Measurements from ENCODE around the gene MIA2.
"Not testable (repeated sequence)": the region's sequence is repeated elsewhere in the genome, so short reads cannot be mapped to it uniquely, and the experiment has no call there.

Gene MIA2

GRCh38 chr14:39267608-39268005 is 33.9 kb downstream of the MIA2 start:
- DNase-seq: no peak

- DNase-seq: no peak
Observed at GRCh38 chr14:39268393-39268792, 34.7 kb downstream of the MIA2 start.

- DNase-seq: no peak
Observed at GRCh38 chr14:39272918-39273317, 39.2 kb downstream of the MIA2 start.

- no peak for DNase-seq
Observed at GRCh38 chr14:39275395-39275794, 41.7 kb downstream of the MIA2 start.

GRCh38 chr14:39276005-39276404 is 42.3 kb downstream of the MIA2 start:
- no peak for DNase-seq

- DNase-seq: no peak
Observed at GRCh38 chr14:39276579-39277114, 42.9 kb downstream of the MIA2 start.

- no peak for DNase-seq
Observed at GRCh38 chr14:39279515-39279914, 45.8 kb downstream of the MIA2 start.

- not testable (repeated sequence) for DNase-seq
Observed at GRCh38 chr14:39280678-39281077, 47.0 kb downstream of the MIA2 start.

GRCh38 chr14:39289523-39289922 is 55.8 kb downstream of the MIA2 start:
- DNase-seq: no peak

- no peak for DNase-seq
Observed at GRCh38 chr14:39291701-39292100, 58.0 kb downstream of the MIA2 start.

GRCh38 chr14:39293629-39294028 is 59.9 kb downstream of the MIA2 start:
- no peak for DNase-seq

- DNase-seq: not testable (repeated sequence)
Observed at GRCh38 chr14:39300389-39300788, 66.7 kb downstream of the MIA2 start.

- no peak for DNase-seq
Observed at GRCh38 chr14:39302124-39302810, 68.6 kb downstream of the MIA2 start.

- DNase-seq: no peak
Observed at GRCh38 chr14:39303115-39303514, 69.4 kb downstream of the MIA2 start.

- DNase-seq: no peak
Observed at GRCh38 chr14:39307815-39308214, 74.1 kb downstream of the MIA2 start.

- DNase-seq: no peak
Observed at GRCh38 chr14:39310051-39310450, 76.3 kb downstream of the MIA2 start.

- no peak for DNase-seq
Observed at GRCh38 chr14:39315859-39316444, 82.2 kb downstream of the MIA2 start.

GRCh38 chr14:39316830-39317553 is 83.3 kb downstream of the MIA2 start:
- DNase-seq: no peak

GRCh38 chr14:39318574-39318973 is 84.9 kb downstream of the MIA2 start:
- DNase-seq: no peak

GRCh38 chr14:39319381-39319780 is 85.7 kb downstream of the MIA2 start:
- DNase-seq: no peak

- no peak for DNase-seq
Observed at GRCh38 chr14:39320318-39320717, 86.6 kb downstream of the MIA2 start.

- peak; percentile 8 for DNase-seq
Observed at GRCh38 chr14:39322807-39323206, 89.1 kb downstream of the MIA2 start.

- DNase-seq: no peak
Observed at GRCh38 chr14:39324097-39324496, 90.4 kb downstream of the MIA2 start.

GRCh38 chr14:39339003-39339402 is 105.3 kb downstream of the MIA2 start:
- no peak for DNase-seq

Measured in fibroblast of skin of back (primary cell).